Stimulated activated CD4-positive, alpha-beta T cell treated with anti-CD3 and anti-CD28 coated beads, Interleukin-1b, Interleukin-23, amount 100 ng/mL, for 1 hour (primary cell): ENCODE data around the gene SORCS2.

ENCODE experiments used
- DNase-seq, 2 donors: peaks; one replicate each; pipeline ENCODE4 v3.0.0-alpha.2; 2020; ENCODE audit warnings: low read depth in 2 of 2

The SORCS2 gene

DNA sequence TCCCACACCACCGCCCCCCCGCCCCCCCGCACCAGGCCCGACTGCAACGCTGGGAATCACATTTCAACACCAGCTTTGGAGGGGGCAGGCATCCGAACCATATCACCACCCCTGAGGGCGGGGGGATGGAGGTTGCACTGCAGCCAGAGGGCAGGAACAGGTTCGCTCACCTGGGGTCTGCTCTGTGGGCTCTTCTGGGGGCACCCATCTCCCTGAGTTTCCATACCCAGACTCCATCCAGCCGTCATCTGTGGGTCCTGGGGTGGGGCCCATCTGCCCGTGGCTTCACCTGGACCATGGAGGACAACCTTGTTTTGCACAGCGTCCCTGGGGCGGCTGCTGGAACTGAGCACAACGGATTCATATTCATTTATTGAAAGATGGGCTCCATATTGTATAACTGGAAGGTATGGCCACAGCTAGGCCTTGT lies 235.5 kb downstream of the SORCS2 start:
- no peak for DNase-seq

DNA sequence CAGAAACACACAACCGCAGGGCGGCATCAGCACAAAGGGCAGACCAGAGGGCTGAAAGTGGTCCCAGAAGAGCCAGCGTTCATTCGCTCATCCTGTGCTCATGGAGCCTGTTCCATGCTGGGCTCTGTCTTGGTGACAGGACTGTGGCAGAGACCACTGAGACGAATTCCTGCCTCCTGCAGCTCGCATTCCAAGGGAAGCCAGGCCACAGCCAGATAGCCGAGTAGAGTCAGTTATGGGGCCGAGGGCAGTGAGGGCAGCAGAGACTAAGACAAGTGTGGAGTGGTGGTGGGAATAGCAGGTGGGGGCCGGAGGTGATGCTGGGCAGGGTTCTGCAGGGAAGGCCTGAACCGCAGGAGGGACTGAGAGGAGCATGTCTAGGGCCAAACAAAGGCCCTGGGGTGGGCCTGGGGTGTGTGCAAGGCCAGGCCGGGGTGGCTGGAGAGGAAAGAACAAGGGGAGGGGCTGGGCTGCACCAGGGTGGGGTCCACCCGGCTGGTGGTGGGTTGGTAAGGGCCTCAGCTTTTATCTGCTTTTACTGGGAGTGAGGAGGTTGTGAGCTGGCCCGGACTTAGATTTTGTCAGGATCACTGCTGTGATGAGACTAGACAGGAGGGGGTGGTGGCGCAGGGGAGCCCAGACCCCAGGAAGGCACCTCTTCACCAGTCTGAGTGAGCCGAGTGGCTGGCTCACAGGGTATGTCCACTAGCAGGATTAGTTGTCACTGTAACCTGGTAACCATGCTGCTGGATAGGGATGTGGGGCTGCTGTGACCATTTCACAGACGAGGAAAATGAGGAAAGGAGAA lies 236.1 kb downstream of the SORCS2 start:
- DNase-seq: no peak

GRCh38 chr4:7429069-7429416 lies 236.7 kb downstream of the SORCS2 start:
- no peak for DNase-seq

- DNase-seq: no peak
Observed at GRCh38 chr4:7429601-7430078, 237.3 kb downstream of the SORCS2 start.

- no peak for DNase-seq
Observed at GRCh38 chr4:7430368-7430964, 238.1 kb downstream of the SORCS2 start.

DNA sequence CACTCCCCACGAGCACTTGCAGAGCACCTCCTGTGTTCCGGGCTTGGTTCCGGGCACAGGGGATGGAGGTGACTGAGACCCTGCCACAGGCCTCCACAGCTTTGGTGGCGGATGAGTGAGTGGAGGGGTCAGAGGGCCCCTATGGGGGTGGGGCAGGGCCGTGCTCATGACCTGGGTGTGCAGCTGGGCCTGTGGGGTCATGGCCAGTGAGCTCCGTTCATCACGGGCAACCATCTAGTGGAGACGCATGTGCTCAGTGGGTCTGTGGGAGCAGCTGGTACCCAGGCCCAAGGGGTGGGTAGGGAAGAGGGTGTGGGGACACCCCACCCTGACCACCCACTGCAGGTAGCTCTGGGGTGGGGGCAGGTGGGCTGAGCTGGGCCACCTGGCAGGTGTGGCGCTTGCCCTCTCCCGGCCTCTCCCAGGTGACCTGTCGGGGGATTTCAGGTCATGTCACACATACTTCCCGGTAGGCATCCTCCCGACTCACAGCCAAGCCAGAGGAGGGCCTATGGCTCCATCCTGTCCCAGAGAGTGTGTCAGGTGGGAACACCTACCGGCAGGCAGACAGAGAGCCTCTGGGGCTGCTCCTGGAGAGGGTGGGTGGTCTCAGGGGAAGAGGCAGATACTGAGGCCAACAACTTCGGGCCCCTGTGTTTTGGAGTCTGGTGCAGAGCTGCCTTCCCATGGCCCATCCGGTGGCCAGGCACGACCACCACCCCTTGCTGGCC lies 238.8 kb downstream of the SORCS2 start:
- no peak for DNase-seq

- no peak for DNase-seq
Observed at GRCh38 chr4:7431696-7432530, 239.6 kb downstream of the SORCS2 start.

GRCh38 chr4:7432531-7433375 lies 240.4 kb downstream of the SORCS2 start:
- no peak for DNase-seq

GRCh38 chr4:7433376-7434140 lies 241.2 kb downstream of the SORCS2 start:
- DNase-seq: no peak

DNA sequence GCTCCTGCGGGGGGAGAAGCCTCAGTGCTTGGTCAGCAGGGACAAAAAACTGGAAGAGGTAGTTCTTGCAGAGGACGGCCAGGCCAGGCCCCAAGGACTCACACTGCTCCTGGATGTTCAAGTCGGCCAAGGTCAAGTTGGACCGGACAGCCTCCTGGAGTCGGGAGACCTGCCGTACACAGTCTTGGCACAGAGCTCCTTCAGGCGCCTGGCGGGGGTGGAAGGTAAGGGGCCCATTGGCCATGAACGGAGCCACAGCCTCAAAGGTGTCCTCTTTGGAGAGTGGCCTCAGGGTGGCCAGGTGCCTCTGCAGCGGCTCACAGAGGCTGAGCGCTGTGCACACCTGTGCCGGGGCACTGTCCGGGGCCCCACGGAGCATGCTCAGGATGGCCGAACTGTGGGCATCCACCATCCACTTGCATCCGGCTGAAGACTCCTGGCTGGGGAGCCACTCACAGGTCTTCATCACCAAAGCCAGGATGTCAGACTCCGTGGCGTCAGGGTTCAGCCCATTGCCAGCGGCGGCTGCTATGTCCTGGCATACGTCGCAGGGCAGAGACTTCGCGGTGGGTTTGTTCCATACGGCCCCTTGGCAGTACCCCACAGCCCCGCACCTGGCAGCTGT lies 241.9 kb downstream of the SORCS2 start:
- DNase-seq: no peak

- no peak for DNase-seq
Observed at GRCh38 chr4:7434766-7435150, 242.4 kb downstream of the SORCS2 start, which contains the start of gene PSAPL1. PSAPL1 (minus strand) TSS chr4:7434930; CDS start chr4:7434879, 51 bp downstream.

DNA sequence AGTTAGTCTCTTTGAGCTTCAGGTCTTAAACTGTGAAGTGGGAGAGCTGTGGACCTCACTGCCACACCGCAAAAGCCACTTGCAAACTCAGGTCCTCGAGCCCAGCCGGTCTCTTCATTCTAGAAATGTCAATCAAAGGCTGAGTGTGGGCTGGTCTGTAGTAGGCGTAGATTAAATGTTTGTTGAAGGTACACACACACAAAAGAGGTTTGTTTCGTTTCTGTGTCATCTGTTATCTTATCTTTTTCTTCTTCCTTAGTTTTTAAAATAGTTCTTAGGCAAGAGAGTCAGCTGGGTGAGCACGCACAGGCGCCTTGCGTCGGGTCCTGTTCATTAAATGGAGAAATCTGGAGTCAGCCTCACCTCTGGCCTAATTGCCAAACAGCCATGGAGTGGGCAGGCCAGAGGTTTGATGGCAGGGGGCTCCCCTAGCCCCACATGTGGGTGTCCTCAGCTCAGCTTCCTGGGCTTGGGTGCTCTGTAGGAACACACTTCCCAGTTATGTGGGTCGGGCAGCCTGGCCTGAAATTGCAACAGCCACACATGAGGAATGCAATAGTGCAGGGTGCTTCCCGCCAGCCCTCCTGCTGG lies 243.2 kb downstream of the SORCS2 start:
- no peak for DNase-seq

GRCh38 chr4:7436256-7436655 lies 243.9 kb downstream of the SORCS2 start:
- no peak for DNase-seq

GRCh38 chr4:7439699-7440098 lies 247.4 kb downstream of the SORCS2 start:
- no peak for DNase-seq

DNA sequence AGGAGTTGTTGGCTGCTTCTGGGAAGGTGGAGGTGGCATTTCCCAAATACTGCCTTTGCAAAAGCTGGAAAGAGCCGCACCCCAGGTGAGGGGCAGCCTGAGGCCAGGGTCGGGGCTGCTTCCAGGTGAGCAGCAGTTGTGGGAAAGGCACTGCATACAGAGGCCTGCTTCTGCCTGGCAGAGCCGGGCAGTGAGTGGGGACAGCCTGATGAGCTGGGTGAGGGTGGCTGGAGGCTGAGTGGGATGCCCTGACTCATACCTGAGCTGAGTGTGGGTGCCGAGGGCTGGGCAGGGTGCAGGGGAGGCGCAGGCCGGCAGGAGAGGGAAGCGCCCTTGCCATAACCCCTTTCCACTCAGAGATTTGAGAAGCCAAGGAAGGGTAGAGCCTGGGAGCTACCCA lies 248.9 kb downstream of the SORCS2 start:
- DNase-seq: no peak

DNA sequence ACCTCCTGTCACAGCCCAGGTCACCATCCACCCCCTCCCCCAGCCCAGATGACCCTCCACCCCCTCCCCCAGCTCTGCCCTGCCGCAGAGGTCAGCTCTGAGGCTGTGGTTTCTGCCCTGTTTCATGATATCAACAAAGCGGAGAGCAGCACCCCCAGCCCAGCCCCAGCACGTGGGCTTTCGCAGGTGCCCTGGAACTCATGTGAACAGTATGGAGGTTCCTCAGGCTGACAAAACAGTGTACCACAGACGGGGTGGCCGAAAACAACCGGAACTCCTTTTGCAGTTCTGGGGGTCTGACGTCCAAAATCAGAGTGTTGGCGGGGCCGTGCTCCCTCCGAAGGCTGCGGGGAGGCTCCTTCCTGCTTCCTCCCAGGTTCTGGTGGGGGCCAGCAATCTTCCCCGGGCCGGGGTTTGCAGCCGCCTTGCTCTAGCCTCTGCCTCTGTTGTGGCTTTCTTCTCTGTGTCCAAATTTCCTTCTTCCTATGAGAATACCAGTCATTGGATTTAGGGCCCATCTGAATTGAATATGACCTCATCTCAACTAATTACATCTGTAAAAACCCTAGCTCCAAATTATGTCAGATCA lies 250.3 kb downstream of the SORCS2 start:
- DNase-seq: no peak

DNA sequence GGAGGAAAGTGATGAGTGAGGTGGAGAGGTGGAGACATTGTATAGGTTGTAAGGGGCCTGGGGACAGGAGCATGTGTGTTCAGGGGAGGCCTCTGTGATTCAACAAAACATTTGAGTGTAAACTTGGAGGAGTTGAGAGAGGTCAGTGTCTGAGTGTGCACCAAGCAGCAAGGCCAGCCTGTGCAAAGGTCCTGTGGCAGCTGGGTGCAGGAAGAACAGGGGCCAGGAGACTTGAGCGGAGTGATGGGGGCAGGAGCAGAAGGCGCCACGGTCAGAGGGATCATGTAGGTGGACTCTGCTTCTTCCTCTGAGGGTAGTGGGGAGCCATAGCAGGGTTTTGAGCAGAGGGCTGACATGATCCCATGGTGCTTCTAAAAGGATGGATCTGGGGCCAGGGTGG lies 252.0 kb downstream of the SORCS2 start:
- DNase-seq: no peak

DNA sequence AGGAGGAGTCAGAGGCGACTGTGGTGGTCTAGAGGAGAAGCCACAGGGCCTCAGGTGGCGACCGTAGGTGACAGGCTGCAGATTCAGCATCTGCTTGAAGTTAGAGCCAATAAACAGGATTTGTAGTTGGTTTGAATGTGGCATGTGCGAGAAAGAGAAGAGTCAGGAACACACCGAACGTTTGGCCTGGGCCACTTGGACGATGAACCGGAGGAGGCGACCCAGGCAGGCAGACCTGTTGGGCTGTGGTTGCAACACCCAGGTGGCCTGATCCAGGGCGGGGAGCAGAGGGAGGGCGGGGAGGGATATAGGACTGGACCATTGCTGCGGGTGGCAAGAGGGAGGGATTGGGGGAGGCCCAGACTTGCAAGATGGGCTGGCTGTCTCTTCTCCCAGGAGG lies 252.4 kb downstream of the SORCS2 start:
- DNase-seq: no peak

- no peak for DNase-seq
Observed at GRCh38 chr4:7447236-7447635, 254.9 kb downstream of the SORCS2 start.
